HCT116 (cell line): ENCODE data around the gene MSI2.

Source experiments
- REST ChIP-seq: IDR thresholded peaks from 2 replicates; pipeline ENCODE4 v1.6.1; 2012; ENCODE audit warnings: low read depth
- TF ChIP-seq, protein P1 (sequence below), 3 experiments: fragments of 200-600 bp in 1 of 3; sonication (generic) in 1 of 3; IDR thresholded peaks in 2 of 3; conservative IDR thresholded peaks in 1 of 3; 2 replicates each; pipeline ENCODE4 v1.5.1; 2012 to 2017; ENCODE audit warnings: low read depth in 2 of 3, low read length in 2 of 3, antibody characterized with exemption in 1 of 3, borderline replicate concordance in 1 of 3, control low read depth in 1 of 3, mild to moderate bottlenecking in 1 of 3, mixed read lengths in 1 of 3, mixed run types in 1 of 3, moderate library complexity in 1 of 3; ENCODE audit not compliant: insufficient read depth in 1 of 3

DNA sequence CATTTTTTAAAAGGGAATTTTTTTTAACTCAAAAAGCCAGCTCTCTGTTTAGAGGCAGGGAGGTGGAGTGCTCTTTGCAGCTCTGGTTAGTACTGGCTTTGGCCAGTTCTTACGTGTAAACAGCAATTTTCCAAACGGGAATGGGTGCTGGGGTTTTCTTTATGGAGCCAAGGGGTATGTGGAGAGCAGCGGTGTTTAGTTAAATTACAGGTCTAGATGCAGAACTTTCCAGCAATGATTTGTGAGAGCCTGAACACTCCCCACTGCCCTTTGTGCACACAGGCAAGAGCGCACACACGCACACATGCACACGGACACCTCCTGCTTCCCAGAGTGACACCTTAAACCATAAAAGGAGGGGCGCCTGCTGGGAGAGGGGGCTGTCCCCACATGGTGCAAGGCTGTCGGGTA lies 140.2 kb downstream of the MSI2 start:
- TF ChIP-seq, protein P1, sequence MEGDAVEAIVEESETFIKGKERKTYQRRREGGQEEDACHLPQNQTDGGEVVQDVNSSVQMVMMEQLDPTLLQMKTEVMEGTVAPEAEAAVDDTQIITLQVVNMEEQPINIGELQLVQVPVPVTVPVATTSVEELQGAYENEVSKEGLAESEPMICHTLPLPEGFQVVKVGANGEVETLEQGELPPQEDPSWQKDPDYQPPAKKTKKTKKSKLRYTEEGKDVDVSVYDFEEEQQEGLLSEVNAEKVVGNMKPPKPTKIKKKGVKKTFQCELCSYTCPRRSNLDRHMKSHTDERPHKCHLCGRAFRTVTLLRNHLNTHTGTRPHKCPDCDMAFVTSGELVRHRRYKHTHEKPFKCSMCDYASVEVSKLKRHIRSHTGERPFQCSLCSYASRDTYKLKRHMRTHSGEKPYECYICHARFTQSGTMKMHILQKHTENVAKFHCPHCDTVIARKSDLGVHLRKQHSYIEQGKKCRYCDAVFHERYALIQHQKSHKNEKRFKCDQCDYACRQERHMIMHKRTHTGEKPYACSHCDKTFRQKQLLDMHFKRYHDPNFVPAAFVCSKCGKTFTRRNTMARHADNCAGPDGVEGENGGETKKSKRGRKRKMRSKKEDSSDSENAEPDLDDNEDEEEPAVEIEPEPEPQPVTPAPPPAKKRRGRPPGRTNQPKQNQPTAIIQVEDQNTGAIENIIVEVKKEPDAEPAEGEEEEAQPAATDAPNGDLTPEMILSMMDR (IDR thresholded peaks at IDR 0.05 in 2 of 3, conservative IDR thresholded peaks at IDR 0.05 in 1 of 3; ENCODE audit: borderline replicate concordance in 1 of 3, insufficient read depth in 1 of 3, low read depth in 2 of 3, low read length in 2 of 3), result no peak
- TF ChIP-seq REST, result no peak
